Stimulated activated CD4-positive, alpha-beta T cell treated with anti-CD3 and anti-CD28 coated beads, Interleukin-2, amount 100 ng/mL, for 48 hours (primary cell): ENCODE measurements around the gene DUSP10.

Experiments
- DNase-seq, 2 donors: peaks; one replicate each; pipeline ENCODE4 v3.0.0-alpha.2; 2020

Gene DUSP10

DNA sequence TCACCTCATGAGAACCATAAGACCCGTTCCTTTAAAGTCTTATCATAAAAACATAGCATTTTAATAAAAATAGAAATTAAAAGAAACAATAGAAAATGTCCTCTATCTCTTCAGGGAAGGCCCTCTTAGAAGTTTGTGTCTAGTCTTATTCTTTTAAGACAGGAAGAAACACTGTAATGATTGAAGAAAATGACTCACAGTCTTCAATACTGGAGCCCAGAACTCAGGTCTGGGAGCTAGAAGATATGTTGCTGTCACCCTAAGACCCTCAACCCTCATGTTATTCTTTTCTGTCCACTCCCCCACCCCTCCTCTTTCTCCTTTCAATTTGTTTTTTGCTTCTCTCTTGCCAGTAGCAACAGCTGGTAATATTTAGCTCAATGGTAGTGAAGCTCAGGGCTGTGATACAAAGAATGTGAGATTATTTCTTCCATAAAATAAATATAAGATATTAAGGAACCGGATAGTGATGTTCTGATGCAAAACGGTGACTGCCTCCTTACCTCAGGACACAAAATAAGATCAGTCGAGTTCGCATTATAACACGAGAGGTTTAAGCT, 12.0 kb downstream of the DUSP10 start:
- DNase-seq = no peak

DNA sequence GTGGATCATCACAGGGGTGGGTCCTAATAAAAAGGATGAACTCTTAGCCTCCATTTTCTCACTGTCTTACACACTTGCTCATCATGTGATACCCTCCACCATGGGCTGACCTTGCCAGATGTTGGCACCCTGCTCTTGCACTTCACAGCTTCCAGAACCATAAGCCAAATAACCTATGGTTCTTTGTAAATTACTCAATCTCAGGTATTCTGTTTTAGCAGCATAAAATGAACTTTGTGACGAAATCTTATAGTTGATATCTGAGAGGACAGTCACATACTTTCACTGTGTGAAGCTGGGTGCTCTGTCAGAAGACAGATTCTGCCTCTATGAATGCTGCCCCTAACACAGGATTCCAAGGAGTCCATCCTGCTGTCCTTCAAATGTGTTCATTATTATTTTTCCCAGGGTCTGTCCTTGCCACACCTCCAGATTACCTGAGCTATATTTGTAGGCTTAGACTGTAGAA, 13.8 kb downstream of the DUSP10 start:
- no peak for DNase-seq

DNA sequence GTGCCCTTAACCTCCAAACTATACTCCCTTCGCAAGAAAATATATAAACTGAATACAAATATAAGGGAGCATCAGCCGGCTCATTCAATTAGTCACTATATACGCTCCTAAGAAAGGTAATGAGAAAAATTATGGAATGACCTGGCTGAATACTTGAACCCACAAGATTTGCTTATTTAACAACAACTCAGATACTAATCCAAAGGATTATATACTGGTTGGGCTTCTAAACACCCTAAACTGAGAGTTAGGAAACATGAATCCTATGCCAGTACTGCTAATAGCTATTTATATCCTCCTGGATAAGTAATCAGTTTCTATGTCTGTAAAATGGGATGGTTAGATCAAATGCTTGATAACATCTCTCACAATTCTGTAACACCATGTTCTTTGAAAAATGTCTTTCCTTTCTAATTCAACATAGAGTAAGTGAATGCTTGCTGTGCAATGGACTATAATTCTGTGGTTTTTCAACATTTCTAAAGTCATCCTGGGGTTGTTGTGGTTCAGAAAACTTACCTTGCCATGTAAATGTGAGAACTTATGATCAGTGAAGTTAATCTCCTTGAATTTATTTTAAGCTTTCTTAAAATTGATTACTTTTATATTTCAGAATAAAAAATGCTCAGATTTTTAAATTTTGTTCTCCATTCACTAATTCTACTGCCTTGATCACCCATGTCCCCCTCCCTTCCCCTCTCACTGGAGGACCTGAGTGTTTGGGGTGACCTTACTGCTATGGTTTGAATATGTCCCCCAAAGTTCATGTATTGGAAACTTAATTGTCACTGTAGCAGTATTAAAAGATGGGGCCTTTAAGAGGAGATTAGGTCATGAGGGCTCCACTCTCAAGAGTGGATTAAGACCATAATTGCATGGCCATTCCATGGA, 14.5 kb downstream of the DUSP10 start:
- no peak for DNase-seq

DNA sequence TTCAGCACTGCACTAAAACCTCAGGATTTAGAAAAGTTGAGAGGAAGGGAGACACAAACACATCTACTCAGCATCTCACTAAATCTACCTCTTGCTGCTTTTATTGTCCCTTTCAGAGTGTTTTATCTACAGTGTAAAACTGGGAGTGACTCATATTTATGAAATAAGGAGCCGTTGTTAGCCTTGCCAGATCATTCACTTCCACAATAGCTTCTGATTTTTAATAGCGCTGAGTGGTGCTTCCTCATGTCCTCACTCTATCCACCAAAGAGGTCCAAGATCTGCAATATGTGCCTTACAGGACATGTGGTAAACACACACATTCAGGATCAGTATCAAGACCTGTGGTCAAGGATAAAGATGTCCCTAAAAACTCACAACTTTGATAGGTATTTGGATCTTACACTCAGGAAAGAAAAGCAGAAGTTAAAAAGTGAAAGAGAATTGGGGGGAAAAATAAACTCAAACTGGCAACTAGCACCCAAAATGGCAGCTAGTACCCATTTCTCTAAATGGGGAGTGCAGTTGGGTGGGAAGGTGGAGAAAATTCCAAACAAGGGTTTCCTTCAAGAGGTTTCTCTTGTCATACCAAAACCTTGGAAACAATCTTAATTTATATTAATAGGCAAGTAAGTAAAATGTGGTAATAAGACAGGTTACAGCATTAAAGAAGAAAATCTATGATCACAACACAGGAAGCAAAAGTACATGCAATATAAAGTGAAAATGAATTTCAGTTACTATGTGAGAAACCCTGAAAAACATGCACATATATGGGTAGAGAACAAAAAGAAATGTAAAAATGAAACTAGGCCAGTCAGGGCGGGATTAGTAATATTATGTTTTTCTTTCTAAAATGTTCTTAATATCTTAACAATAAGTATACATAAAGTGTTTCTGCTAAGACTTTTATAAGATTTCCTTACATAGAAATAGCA, 15.9 kb downstream of the DUSP10 start:
- DNase-seq = no peak

DNA sequence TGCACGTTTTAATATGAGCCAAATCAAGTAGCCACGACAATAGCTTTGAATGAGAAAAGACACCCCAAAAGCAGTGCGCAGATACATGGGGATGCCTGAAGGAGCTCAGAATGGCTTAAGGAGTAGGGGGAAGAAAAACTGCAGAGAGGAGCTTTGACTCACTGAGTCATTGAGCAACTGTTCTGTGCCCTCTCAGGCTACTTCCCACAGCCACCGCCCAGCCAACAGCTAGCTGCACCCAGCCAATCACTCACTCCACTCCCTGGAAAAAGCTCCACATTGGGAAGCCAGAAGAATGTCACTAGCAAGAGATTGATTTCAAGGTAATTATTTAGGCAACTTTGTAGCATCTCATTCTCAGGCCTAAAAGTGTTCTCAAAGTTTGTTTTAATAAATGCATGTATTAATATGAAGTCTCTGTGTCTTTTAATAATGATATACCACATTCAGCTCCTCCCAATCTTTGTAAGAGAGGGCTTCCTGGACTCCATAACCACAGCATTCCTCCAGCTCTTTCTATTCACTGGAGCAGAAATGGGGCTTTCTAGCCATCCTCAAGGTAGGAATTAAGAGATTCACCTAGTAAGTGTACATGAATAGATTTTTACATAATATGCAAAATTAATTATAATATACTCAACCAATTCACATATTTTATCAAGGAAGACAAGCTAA, 16.8 kb downstream of the DUSP10 start:
- no peak for DNase-seq

DNA sequence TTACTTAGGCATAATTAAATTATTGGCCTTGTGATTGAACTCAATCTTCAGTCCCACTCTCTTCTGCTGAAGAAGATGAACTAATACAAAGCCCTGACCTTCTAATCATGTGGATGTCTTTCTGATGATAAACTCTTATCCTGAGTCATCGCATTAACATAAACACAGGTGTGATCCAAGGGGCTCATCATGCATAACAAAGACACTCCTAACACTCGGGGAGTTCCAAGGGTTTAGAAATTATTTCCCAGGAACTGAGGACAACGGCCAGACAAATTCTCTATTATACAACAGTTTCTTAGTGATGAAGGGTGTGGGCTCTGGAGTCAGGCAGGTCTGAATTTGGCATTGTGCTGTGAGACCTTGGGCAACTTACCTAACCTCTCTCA, 18.0 kb downstream of the DUSP10 start:
- DNase-seq = no peak

DNA sequence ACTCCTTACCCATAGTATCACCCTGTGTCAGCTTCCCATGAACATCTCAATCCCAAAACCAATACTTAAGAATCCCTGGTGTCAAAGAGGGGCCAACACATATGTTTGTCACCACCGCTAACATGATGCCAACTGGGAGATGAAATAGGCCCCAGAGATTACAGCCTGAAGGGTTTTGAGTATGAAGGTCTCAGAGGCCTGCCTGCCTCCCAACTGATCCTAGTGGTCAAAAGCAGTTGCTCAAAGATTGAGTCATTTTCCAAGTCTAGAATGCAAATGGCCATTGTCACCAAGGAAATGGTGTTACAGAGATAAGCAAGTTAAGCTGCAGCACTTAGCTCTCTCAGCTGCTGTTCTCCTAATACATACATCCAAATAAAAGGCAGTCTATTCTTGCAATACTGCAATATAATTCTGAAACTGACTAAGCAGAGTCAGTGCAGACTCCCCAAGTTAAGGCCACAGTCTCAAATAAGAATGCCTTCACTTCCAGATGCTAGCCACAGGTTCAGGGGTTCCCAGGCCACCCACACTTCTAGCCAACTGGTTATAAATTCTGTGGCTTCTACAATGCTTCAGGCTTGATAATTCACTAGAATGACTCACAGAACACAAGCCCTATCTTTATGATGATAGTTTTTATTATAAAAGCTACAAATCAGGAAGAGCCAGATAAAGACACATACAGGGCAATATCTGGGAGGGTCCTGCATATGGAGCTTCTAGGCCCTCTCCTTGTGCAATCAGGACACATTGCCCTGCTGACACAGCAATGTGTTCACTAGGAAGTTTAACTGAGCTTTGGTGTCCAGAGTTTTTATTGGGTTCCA, 18.7 kb downstream of the DUSP10 start:
- no peak for DNase-seq

DNA sequence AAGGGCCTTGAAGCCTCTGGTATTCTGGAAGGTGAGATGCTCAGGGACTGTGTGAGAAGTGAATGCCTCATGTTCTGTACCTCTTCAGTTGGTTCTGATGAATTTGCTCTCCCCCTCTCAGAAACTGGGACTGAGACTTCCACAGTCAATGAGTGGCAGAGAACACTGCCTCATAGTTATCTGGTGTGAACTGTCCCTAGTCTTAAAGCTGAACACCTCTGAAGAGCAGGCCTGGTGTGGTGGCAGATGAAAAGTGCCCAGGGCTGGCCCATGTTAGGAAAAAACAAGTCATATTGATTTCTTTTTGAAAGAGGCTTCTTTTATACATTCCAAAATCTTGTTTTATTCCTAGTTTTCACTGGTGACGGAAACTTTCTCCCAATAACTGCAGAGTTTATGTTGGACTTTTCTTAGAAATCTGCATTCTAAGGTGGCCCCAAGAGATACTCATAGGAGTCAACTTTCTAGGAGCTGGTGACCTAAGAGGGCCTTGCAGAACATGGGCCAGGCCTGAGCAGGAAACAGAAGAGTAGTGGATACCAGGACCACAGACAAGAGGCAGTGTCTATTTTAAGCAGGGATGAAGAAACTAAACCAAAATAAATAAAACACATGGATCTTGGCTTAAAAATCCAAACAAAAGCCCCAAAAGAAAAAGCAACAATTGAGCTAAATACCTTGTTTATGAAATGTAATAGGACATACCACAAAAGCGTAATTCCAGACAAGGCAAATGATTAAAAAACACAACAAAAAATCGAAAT, 19.5 kb downstream of the DUSP10 start:
- no peak for DNase-seq

DNA sequence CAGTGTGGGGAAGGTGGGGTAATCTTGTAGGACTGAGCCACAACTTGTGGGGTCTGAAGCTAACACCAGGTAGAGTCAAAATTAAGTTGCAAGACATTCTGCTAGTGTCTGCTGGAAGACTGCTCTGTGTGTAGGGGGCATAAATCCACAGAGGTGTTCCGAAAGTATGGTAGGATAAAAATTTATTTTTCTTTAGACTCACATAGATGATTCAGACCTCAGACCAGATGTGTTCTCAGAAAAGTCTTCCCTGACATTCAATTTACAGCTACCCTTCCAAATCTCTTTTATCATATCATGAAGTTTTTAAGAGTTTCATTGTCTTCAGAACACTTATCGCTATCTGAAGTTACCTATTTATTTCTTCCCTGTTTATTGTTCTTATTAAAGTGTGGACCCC, 21.3 kb downstream of the DUSP10 start:
- DNase-seq = no peak

DNA sequence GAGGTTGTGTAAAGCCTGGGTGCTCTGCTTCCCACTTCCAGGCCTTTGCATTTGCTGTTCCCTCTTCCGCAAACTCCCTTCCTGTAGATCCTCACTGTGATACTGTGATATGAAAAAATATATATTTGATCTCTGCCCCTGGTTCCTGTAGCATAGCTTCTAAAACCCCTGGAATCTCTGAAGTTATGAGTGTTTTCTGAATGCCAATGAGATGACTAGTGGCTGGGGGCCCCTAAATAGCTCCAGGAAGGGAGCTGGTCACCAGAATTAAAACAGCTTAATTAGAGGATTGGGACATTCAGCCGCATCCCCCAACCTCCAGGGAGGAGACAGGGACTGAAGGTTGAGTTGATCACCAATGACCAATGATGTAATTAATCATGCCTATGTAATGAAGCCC, 21.9 kb downstream of the DUSP10 start:
- no peak for DNase-seq

DNA sequence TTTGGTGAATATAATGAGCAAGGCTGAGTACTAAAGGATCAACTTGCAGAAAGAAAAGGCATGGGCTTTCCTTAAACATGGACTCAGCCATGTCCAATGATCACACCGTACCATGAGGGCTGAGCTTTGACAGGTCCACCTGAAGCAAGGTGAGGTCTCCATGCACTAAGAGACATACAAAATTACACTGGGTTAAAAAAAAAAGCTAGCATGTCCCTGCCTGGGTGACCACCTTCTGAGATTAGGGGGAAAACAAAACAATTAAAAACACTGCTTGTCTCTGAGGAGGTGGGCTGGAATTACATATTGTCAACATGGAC, 22.7 kb downstream of the DUSP10 start:
- no peak for DNase-seq

DNA sequence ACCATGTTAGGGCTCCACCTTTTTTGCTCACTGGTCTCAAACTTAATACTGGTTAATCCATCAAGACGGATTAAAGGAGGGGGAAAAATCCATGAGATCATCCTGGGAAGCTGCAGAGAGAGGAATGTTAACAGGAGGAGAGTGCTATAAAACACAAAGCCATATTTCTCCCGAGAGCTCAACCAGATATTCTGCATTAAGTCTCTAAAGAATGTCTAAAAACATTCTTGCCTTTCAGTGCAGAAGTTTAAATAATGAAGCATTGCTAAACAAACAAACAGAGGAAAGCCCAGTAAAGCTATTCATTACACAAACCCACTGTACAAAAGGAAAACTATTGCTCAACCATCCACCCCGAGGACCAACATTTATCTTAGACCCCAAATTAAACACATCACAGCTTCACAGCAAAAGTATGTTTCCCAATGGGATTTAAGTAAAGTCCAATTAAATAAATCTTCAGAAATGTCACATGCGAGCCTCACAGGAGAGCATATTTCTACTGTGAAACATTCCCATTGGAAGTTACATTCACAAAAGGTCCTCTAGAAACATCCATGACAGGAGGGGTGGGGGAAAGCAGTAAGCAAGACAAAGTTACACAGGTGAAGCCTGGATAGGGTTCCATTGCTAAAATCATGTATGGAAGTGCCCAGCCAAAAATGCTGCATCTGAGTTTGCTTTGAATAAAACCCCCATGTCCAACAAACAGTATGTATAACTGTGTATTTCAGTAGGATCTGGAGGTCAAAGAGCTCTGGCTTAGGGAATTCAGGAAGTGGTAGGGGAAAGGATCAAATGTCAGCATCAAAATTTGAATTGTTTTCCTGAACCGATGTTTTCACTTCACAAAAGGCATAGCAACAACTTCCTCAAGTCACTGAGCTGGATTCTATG, 23.3 kb downstream of the DUSP10 start:
- no peak for DNase-seq

DNA sequence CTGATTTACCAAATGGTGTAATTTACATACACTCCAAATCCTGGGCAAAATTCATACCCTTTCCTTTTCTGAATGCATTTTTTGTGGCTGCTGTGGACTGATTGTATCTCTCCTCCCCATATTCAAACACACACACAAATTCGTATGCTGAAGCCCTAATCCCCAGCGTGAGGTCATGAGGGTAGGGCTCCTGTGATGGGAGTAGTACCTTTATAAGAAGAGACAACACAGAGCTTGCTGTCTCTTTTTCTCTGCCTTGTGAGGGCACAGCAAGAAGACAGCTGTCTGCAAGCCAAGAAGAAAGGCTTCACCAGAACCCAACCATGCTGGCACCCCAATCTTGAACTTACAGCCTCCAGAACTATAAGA, 24.4 kb downstream of the DUSP10 start:
- no peak for DNase-seq

DNA sequence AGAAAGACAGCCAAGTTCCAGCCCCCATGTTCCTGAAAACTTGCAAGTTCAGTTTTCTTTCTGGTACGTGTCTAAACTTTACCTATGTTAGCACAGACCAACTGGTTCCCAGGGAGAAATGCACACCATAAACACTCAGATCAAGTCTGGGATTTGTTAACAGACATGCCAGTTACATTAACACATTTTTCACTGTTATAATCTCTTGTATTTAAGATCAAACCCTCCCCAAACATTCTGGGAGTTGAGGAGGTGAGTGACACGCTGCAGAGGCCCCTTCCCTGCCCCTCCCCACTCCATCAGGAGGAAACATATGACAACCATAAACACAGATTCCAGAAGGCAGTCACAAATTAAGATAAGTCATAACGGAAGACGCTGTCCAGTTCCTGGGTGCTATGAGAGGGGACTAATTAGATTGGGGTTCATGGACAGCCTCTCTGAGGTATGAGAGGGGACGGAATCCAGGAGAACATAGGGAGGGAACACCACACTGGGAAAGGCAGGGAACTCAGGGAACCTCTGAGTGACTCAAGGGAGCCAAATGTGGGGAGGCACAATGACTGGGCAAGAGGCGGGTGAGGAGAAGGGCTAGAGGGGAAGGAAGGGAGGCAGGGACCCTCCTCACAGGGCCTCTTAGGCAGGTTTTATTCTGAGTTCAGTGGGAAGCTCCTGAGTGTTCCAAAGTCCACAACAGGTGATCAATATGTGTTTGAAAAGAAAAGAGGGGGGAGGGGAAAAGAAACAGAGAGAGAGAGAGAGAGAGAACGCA, 25.0 kb downstream of the DUSP10 start:
- no peak for DNase-seq

DNA sequence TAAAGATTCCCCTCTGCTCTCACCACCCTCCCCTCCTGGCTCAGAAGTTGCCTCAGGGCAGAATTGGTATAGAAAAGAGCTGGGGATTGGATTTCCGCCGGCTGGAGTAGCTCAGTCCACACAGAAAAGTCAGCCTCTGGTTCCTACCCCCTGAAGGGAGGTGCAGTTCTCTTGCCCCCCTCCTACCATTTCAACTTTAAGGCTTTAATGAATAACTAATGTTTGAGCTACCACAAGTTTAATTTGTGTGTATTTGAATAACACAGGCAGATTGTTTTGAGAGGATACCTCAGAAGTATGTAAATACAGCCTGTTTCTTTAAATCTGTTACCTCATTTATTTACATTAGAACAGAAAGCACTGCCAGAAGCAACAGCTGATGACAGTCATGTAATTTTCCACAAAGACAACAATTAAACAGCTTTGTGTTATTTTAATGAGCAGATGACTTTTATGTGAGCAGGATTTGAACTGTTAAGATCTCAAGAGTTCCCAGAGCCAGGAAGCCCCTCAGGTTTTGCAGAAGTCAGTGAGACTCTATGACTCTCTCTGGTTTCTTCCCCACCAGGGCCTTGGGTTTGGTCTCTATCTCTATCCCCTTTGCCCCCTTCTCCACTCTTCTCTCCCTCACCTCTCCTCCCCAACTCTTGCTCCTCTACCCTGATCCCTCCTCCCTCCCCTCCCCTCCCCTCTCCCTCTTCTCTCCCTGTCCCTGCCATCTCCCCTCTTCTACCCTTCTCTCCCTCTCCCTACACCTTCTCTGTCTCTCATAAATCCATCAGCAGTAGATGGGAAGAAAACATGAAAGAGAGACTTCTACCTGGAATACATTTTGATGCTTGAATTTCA, 26.3 kb downstream of the DUSP10 start:
- DNase-seq = no peak

DNA sequence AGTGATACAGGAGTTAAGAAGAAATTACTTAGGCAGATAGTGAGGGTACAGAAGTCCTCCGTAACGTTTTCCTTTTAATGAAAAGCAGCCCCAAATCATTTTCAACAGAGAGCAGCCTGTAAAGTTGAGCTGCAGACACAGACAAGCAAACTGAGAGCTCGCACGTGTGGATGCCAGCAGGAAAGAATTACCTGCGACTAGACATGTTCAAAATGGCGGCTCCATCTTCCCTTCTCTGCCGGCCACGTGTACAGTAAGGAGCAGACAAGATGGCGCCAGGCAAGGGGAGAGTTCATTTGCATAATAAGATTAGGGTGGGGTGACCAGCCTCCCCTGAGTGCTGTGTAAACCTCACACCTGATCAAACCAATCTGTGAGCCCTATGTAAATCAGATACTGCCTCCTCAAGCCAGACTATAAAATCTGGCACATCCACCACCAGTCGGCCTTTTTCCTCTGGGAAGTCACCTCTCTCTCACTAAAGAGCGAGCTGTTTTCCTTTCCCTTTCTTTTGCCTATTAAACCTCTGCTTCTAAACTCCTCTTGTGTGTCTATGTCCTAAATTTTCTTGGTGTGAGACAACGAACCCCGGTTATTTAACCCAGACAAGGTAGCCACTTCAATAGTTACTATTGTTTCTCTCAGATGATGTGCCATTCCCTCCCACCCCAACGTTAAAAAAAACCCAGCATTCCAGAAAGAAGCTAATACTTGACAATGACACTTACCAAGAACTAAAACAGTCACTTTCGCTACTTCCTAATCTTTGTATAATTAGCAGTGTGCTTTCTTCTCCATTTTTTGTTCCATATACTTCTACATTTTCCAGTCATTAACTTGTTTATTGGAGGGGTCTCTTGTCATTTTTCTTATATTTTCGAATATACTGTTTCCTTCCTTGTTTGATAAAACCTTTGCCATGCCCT, 27.4 kb downstream of the DUSP10 start:
- DNase-seq = no peak

DNA sequence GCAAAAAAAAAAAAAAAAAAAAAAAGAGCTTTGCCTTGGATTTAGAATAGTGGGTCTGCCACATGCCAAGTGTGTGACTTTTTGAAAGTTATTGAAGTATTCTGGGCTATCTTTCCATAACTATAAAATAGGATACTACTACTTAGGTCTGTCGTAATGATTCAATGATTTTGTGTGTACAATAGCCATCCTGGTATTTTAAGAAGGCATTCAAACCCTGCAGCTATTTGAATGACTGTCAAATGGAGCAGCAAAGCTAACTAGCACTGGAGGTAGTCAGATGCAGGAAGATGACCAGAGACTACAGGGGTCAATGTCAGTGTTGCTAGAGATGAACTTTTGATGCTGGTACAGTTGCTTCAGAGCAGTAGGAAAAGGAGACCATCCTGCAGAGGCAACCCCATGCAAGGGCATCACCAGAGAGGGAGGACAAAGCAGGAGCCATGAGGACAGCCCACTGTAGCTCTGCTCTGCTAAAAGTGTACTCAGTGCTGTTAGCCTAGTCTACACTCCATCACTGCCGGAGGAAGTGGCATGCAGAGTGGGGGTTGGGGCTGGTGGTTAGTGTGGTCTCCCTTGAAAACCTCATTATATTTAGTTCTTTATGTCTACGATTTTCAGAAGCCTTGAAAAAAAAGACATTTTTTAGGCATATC, 29.0 kb downstream of the DUSP10 start:
- peak; percentile 51 to 58 for DNase-seq
